CD4-positive, alpha-beta T cell treated with Interleukin-15 for 4 hours (primary cell): ENCODE measurements around the gene CNGA4.
"Not testable (repeated sequence)": the region's sequence is repeated elsewhere in the genome, so short reads cannot be mapped to it uniquely, and the experiment has no call there.

Experiments
- DNase-seq: peaks from one replicate; pipeline ENCODE4 v3.0.0-alpha.2; 2020; ENCODE audit warnings: low spot score

CNGA4 gene

GRCh38 chr11:6268820-6269219, 29.9 kb downstream of the CNGA4 start:
- no peak for DNase-seq

GRCh38 chr11:6269994-6270393, 31.1 kb downstream of the CNGA4 start:
- no peak for DNase-seq

DNA sequence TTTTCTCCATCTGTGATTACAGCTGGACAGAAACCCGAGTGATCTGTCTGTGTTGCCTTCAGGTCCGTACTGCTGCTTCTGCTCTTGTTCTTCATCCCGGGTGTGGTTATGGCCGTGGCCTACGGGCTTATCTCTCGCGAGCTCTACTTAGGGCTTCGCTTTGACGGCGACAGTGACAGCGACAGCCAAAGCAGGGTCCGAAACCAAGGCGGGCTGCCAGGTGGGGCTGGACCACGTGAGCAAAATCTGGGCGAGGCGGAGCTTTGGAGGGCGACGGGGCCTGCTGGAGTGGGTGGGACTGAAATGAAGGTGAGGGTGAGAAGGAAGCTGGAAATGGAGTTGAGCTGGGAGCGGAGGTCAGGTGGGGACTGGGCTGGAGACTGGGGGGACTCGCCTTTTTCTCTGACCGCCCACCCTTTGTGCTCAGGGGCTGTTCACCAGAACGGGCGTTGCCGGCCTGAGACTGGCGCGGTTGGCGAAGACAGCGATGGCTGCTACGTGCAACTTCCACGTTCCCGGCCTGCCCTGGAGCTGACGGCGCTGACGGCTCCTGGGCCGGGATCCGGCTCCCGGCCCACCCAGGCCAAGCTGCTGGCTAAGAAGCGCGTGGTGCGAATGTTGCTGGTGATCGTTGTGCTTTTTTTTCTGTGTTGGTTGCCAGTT, 31.8 kb downstream of the CNGA4 start:
- no peak for DNase-seq

- DNase-seq: no peak
These were observed 32.7 kb downstream of the CNGA4 start for GRCh38 chr11:6271598-6271997.

DNA sequence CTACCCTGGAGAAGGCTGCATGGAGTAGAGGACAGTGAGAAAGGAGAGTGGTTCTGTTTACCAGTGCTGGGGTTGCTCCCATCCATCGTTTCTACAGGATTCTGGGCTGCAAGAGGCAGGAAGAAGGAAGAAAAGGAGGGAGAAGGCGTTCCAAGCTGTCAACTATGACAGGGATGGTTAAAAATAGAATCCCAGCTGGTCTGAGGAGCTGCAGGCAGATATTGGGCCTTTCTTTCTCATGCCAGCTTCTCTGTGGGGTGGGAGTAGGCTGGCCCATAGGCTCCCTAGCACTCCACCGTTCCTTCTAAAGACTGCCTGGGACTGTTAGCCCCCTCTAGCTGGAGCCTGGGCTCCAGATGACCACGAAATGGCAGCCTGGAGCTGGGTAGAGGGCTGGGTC, 34.3 kb downstream of the CNGA4 start:
- no peak for DNase-seq

- not testable (repeated sequence) for DNase-seq
These were observed 41.9 kb downstream of the CNGA4 start for GRCh38 chr11:6280809-6281208.

- no peak for DNase-seq
These were observed 44.6 kb downstream of the CNGA4 start for GRCh38 chr11:6283453-6284023.

DNA sequence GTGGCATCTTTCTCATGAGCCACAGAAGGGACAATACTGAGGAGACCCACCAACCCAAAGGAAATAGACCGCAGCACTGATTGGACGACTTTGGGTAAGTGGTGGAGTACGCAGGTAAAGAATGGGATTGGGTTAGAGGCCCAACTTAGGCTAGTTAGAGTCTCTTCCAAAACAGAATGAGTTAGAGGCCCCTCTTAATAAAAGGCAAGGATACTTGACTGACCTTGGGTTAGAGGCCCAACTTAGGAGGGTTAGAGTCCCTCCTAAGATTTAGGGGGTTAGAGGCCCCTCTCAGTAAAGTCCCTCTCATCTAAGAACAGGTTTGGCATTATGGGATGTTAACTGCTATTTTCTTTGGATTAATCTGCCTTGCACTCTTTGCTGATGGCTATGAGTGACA, 45.4 kb downstream of the CNGA4 start:
- no peak for DNase-seq

DNA sequence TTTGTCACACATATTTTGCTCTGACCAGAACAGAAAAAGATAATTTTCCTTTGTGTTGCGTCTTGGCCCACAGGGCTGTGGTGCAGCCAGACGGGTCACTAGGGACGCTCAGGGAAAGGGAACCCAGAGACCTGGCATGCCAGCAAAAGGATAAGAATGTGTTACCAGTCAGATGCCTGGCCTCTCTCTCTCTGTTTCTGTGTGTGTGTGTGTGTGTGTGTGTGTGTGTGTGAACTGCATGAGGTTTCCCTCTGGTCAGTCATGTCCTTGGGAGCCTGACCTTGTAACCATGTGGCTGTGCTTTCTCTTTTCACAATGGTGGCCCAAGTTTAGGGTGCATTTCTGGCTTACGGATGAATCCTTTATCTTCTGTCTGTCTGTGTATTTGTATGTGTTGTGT, 46.1 kb downstream of the CNGA4 start:
- no peak for DNase-seq
